GM20000 (cell line): Measurements from ENCODE around the gene ABITRAM.

Experiments used
- DNase-seq: peaks from one replicate; pipeline ENCODE4 v3.0.0; 2012; ENCODE audit warnings: low spot score
- TF ChIP-seq, protein P1 (sequence below): IDR thresholded peaks from 2 replicates; pipeline ENCODE4 v1.5.1; 2012; ENCODE audit warnings: mild to moderate bottlenecking, control low read depth; ENCODE audit errors: extremely low read depth, missing control alignments

ABITRAM gene

DNA sequence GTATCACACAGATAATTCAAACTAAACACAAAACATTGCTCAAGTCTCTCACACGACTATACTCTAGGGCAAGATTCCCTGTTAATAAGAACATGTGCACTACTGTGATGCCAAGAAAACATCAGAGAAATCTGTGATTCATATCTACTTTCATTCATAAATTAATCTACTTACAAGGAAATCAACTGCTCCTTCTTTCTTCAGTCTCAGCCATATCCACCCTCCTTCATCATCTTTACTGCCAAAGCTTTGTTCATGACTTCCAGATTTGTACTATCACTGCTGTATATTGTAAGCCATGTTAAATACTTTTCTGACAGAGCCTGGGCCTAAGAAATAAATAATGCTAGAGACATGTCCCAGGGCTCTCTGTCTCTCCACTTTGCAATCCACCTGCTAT lies 44.0 kb downstream of the ABITRAM start:
- DNase-seq: no peak
- TF ChIP-seq, protein P1, sequence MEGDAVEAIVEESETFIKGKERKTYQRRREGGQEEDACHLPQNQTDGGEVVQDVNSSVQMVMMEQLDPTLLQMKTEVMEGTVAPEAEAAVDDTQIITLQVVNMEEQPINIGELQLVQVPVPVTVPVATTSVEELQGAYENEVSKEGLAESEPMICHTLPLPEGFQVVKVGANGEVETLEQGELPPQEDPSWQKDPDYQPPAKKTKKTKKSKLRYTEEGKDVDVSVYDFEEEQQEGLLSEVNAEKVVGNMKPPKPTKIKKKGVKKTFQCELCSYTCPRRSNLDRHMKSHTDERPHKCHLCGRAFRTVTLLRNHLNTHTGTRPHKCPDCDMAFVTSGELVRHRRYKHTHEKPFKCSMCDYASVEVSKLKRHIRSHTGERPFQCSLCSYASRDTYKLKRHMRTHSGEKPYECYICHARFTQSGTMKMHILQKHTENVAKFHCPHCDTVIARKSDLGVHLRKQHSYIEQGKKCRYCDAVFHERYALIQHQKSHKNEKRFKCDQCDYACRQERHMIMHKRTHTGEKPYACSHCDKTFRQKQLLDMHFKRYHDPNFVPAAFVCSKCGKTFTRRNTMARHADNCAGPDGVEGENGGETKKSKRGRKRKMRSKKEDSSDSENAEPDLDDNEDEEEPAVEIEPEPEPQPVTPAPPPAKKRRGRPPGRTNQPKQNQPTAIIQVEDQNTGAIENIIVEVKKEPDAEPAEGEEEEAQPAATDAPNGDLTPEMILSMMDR: no peak

DNA sequence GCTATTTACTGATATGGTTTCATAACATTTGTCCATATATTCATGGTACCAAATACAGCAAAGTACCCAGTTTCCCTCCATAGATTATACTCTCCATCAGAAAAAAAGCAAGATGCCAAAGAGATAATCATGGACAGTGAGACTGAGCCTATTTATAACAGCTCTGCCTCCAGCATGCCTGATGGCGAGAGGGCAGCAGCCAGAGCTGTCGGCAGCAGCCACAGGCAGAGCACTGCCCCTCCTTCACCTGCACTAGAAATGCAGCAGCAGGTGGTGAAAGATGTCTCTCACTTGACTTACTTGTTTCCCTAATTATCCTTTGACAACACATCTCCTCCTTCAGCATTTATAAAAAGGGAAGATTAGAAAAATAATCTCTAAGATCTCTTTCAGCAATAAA lies 46.7 kb downstream of the ABITRAM start:
- DNase-seq: no peak
- TF ChIP-seq, protein P1: no peak

DNA sequence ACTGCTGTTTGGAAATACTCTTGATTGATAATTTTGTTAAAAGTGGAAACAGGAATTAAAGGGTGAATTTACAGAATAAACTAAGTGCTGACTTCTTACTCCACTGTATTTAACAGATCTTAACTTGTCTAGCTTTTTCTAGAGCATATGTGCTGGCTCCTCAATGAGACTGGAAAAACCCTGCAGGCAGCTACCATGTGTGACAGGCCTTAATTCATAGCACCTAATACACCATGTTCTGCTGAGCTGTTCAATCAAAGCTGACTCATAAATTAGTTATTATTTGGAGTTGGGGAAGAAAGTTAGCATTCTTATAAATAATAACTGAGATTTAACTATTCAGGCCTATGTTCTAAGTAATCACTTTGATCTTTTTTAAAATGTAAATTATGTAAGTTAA lies 49.7 kb downstream of the ABITRAM start:
- no peak for DNase-seq
- TF ChIP-seq, protein P1: no peak
